Stimulated activated CD4-positive, alpha-beta T cell treated with anti-CD3 and anti-CD28 coated beads, Interleukin-4, amount 100 ng/mL, for 1 hour (primary cell): Measurements from ENCODE around the gene PRRG4.
"Not testable (repeated sequence)": the region's sequence is repeated elsewhere in the genome, so short reads cannot be mapped to it uniquely, and the experiment has no call there.

Experiments used
- DNase-seq: peaks from one replicate; pipeline ENCODE4 v3.0.0-alpha.2; 2020

The PRRG4 gene

DNA sequence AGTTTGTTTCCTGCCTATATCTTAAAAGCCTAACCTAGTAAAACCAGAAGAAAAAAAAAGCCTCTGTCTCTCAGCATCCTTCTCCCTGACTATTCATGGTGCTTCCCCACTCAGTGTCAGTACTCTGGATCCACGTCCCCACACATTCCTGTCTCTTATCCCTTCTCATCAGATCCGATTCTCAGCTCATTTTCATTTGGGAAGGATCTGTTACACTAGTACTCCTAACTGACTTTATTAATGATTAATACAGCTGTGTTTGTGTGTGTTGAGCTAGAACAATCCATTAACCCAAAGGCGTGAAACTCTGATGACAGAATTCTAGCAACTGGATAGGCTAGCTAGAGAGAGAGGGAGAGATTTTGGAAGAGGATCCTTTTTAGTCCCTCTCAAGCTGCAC is 1.5 kb downstream of the PRRG4 start:
- no peak for DNase-seq

DNA sequence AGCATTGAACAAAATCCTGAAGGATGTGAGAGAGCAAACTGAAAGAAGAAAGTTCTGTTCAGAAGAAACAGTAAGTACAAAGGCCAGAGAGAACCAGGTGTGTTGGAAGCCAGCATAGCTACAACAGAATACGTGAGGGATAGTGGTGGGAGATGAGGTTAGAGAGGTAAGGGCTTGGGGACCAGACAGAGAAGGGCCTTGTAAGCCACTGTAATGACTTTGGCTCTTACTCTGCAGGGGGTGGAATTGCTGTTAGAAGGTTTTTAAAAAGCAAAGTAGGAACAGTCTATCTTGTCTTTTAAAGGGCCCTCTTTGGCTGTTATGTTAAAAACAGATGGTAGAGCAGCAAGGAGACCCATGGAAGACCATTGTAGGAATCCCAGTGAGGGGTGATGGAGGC is 4.2 kb downstream of the PRRG4 start:
- DNase-seq = no peak

DNA sequence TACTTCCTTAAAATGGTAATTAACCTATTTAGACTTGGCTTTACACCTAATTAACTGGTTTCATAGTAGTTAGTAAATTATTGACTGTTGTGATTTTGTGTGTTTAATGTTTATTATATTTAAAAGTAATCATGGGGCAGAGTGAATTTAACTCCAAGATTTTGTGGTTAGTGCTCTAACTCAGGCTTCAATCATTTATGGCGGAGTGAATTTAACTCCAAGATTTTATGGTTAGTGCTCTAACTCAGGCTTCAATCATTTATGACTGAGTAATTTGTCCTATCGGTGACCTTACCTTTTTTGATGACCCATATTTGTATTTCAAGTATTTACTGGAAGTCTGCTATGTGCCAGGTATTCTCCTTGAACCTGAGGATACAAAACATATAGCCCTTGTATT is 7.2 kb downstream of the PRRG4 start:
- DNase-seq = no peak

- DNase-seq = no peak
Measured at GRCh38 chr11:32838505-32839274, 9.0 kb downstream of the PRRG4 start.

GRCh38 chr11:32839308-32839707 is 9.6 kb downstream of the PRRG4 start:
- no peak for DNase-seq

DNA sequence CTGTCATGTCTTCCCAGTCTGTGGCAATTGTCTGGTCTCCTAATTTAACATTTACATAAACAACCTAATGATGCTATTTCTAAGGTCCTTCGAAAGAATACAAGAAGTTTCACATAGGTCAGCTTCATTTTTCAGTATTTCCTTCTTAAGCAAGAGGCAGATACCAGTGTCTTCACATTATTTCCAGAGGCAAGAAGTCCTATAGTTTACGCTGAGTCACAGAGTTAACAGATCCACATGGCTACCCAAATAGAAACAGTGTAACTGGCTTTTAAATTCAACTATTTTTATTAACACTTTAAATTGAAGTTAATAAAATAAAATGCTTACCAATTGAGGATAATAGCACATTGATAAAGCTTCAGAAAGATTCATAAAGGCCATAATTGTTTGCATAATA is 10.9 kb downstream of the PRRG4 start:
- DNase-seq = no peak

DNA sequence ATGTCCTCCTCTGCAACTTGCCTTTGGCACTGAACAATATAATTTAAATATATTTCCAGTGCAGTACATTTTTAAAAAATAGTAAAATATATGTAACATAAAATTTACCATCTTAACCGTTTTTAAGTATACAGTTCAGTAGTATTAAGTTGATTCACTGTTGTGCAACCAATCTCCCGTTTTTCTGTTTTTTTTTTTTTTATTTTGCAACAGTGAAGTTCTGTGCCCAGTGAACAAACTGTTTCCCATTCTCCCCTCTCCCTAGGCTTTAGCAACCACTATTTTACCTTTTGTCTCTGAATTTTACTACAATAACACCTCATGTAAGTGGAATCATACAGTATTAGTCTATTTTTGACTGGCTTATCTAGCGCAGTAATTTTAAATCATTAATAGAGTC is 13.8 kb downstream of the PRRG4 start:
- no peak for DNase-seq

DNA sequence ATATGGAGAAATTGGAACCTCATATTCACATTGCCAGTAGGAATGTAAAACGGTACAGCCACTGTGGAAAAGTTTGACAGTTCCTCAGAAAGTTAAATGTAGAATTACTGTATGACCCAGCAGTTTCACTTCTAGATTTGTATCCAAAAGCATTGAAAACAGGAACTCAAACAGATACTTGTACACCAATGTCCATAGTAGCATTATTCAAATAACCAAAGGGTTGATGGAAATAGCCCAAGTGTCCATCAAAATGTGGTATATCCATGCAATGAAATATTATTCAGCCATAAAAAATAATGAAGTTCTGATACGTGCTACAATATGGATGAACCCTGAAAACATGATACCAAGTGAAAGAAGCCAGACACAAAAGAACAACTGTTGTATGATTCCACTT is 17.8 kb downstream of the PRRG4 start:
- no peak for DNase-seq

- DNase-seq = no peak
Measured at GRCh38 chr11:32849761-32850160, 20.0 kb downstream of the PRRG4 start.

- DNase-seq = no peak
Measured at GRCh38 chr11:32851251-32851650, 21.5 kb downstream of the PRRG4 start.

GRCh38 chr11:32852207-32852606 is 22.5 kb downstream of the PRRG4 start:
- DNase-seq = no peak

- no peak for DNase-seq
Measured at GRCh38 chr11:32855601-32856000, 25.9 kb downstream of the PRRG4 start.

DNA sequence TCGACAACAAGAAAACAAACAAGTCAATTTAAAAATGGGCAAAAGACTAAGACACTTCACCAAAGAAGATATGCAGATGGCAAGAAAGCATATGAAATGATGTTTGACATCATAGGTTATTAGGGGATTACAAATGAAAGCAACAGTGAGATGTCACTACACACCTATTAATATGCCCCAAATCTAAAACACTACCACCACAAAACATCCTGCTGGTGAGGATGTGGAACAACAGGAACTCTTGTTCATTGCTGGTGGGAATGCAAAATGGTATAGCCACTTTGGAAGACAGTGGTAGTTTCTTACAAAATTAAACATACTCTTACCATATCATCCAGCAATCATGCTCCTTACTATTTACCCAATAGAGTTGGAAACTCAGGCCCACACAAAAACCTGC is 29.0 kb downstream of the PRRG4 start:
- DNase-seq = no peak

DNA sequence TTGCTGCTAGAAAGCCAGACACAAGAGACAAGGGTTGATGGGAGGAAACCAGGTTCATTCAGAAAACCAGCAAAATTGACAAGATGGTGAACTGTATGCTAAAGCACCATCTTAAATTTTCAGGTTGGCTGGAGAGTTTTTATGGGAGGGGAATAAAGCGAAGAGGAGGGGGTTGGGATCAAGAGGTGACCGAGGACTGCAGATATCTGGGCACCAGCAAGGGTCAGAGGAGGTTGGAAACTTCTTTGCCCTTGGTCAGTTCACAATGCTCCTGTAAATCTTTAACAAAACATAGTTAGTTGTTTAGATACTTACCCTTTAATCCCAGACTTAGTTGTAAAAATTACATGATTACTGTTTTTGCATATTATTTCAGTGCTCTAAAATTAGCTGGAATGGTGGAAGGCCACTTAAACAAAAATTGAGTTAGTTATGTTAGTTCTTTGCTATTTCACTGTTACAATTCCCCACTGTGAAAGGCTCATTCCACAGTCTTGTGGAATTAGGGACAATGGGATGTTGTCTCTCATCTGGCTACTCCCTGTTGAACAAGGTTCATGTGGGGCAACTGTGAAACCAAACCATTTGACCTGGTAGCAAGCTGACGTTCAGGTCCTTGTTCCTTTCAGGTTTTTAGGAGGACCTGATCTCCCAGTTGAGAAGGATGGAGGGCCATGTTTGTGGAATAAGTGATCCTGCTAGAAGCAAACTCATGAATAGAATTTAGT is 32.3 kb downstream of the PRRG4 start:
- no peak for DNase-seq

GRCh38 chr11:32864555-32864954 is 34.8 kb downstream of the PRRG4 start:
- no peak for DNase-seq

GRCh38 chr11:32868752-32869151 is 39.0 kb downstream of the PRRG4 start:
- not testable (repeated sequence) for DNase-seq

- peak; percentile 33 for DNase-seq
Measured at GRCh38 chr11:32870676-32871075, 40.9 kb downstream of the PRRG4 start.

- DNase-seq = no peak
Measured at GRCh38 chr11:32874132-32874531, 44.4 kb downstream of the PRRG4 start.

DNA sequence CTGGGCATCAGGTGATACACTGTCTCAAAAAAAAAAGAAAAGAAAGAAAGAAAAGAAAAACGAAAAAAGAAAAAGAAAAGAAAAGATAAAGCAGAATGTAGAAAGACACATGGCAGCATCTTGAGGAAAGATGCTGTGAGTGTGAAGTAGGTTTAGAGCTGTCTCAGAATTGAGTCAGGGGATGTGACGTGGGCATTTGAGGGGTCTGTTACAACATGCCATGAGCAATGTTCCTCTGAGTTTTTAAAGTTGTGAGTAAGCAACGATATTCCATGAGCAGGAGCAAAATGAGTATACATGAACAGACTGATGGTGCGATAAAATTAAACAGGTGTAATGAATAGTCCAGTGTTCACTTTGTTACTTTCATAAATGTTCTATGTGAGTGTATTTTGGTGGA is 51.6 kb downstream of the PRRG4 start:
- DNase-seq = no peak

DNA sequence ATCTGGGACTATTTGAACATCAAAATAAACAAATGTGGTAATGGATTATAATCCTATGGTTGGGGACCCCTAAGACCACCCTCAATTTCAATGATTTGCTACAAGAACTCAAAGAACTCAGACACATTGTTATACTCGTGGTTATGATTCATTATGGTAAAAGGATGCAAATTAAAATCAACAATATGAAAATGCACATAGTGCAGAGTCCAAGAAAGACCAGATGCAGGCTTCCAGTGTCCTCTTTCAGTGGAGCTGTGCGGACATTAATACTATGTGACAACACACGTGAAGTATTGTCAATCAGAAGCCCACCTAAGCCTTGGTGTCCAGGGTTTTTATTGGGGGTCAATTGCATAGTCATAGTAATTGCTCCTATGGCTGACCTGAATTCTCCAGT is 53.7 kb downstream of the PRRG4 start:
- DNase-seq = no peak

GRCh38 chr11:32884023-32884422 is 54.3 kb downstream of the PRRG4 start:
- DNase-seq = no peak

DNA sequence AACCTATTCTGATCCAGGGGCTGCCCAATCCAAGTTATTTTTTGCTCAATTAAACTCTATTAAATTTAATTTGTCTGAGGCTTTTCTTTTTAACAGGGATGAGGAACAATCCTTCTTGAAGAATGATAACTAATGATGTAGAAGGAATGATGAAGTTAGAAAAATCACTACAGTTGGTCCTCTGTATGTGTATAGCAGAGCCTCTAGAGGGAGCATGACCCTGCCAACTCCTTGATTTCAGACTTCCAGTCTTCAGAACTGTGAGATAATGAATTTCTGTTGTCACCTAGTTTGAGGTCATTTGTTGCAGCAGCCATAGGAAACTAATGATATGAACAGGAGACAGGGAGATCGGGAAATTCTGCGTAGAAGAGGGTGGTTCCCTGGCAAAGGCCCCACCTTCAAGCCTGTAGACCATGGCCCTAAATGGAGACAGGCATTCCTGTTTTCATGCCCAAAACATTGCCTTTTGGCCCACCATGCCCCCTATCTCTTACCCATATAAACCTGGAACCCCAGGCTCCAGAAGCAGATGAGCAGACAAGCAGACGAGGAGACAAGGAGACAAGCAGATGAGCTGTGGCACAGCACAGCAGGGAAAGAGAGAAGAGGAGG is 55.1 kb downstream of the PRRG4 start:
- DNase-seq = no peak

DNA sequence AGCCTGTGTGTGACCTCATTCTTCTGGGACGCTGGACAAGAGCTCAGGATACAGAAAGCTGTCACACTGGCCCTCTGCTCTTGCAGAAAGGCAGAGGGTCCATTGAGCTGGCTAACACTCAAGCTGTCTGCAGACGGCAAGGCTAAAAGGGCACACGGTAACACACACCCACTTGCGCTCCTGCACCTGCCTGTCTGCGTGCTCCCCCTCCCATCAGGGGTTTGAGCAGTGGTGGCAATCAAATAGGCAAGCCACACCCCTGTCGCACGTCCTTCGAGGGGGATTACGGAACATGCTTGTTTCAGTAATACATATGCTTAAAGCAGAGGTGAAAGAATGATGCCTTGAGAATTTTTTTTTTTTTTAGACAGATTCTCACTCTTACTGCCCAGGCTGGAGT is 55.8 kb downstream of the PRRG4 start:
- no peak for DNase-seq

DNA sequence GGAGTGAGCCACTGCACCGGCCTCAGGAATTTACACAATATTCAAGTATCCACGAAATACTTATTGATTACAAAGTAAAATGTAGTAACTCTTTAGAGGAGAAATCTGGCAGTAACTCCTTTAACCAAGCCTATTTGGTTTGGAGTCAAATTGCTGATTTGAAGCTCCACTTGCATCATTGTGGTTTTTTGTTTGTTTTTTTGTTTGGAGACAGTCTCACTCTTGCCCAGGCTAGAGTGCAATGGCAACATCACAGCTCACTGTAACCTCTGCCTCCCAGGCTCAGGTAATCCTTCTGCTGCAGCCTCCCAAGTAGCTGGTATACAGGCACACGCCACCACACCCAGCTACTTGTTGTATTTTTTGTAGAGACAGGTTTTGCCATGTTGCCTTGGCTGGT is 56.5 kb downstream of the PRRG4 start:
- no peak for DNase-seq
